ENCODE results near the gene GPR37.

DNA sequence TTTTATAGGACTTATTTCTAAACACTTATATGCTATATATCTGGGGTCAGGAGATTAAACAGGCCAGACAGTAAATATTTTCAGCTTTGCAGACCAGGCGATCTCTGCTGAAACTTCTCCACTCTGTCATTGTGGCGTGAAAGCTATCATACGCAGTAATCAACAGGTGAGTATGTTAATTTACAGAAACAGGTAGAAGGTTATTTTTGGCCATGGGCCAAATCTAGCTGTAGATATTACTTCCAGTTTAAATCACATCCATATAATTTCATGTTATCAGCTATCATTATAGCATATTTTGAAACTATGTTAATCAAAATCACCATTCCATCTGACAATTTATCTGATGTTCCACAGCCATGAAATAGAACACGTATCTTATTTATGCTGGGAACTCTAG, 67.8 kb downstream of the GPR37 start:
- TF ChIP-seq POLR2A (IDR thresholded peaks at IDR 0.05): no peak
- TF ChIP-seq, protein P1, sequence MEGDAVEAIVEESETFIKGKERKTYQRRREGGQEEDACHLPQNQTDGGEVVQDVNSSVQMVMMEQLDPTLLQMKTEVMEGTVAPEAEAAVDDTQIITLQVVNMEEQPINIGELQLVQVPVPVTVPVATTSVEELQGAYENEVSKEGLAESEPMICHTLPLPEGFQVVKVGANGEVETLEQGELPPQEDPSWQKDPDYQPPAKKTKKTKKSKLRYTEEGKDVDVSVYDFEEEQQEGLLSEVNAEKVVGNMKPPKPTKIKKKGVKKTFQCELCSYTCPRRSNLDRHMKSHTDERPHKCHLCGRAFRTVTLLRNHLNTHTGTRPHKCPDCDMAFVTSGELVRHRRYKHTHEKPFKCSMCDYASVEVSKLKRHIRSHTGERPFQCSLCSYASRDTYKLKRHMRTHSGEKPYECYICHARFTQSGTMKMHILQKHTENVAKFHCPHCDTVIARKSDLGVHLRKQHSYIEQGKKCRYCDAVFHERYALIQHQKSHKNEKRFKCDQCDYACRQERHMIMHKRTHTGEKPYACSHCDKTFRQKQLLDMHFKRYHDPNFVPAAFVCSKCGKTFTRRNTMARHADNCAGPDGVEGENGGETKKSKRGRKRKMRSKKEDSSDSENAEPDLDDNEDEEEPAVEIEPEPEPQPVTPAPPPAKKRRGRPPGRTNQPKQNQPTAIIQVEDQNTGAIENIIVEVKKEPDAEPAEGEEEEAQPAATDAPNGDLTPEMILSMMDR (IDR thresholded peaks at IDR 0.05): no peak

Data from right lobe of liver (tissue), 4 donors.